GM19351 (cell line): ENCODE measurements around the gene SREK1IP1.
"Not testable (repeated sequence)": the region's sequence is repeated elsewhere in the genome, so short reads cannot be mapped to it uniquely, and the experiment has no call there.

ENCODE experiments used
- ATAC-seq: cut with Tn5 transposase; IDR thresholded peaks from one replicate; pipeline ENCODE4 v1.9.1; 2021; ENCODE audit warnings: mild to moderate bottlenecking, moderate library complexity; ENCODE audit not compliant: unreplicated experiment

The SREK1IP1 gene

GRCh38 chr5:64765804-64766504 lies 2.5 kb downstream of the SREK1IP1 start:
- ATAC-seq: no peak

DNA sequence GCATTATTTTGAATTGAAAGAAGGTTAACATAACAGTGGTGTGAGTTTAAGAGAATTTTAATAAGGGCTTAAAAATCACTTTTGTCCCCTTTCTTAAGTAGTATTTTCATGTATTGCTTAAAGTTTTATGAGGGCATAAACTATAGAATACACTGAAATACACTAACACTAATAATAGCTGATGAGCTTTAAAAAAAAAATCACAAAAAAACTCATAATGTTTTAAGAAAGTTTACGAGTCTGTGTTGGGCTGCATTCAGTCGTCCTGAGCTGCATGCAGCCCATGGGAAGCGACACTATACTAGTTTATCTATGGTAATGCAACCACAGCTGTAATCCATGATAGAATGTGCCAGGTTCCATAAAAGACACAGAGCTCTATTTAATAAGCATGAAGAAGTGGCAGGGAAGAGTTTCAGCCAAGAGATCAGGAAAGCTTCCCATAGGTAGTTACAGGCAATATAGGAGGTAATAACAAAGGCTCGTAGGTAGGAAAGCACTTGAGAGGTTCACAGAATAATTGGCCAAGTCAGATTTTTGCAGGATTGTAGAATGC lies 4.5 kb downstream of the SREK1IP1 start:
- no peak for ATAC-seq

- no peak for ATAC-seq
These were observed 8.4 kb downstream of the SREK1IP1 start for GRCh38 chr5:64759960-64760660.

- ATAC-seq: no peak
These were observed 9.6 kb downstream of the SREK1IP1 start for GRCh38 chr5:64758901-64759300.

GRCh38 chr5:64754066-64754465 lies 14.4 kb downstream of the SREK1IP1 start:
- ATAC-seq: no peak

GRCh38 chr5:64749385-64749784 lies 19.1 kb downstream of the SREK1IP1 start:
- ATAC-seq: no peak

DNA sequence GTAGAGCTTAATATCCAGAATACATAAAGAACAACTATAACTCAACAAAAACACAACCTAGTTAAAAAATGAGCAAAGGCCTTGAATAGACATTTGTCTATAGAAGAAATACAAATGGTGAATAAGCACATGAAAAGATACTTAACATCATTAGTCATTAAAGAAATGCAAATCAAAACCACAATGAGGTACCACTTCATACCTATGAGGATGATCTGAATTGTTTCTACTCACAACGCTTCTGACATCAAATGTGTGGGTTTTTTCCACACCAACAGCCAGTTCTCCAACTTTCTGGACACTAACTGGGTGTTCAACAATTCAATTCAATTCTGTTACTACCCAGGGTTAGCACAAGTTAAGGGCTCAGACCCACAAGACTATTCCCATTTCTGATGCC lies 22.0 kb downstream of the SREK1IP1 start:
- ATAC-seq: no peak

DNA sequence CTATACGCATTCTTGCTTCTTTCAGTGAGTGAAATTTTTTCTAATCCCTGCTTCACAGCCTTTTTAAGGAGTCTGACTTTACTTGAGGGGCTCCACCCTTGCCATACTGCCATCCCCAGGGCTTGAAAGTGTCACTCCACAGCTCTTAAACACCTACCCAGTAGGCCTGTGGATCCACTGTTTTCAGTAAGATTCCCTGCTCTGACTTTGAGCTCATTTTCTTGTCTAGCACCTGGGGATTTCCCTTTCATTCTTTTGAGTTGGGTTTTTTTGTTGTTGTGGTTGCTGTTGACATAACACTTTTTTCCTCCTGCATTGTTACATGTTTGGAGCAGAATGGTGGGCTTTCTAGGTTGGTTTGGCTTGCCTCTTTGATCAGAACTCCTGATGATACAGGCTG lies 23.6 kb downstream of the SREK1IP1 start:
- ATAC-seq: no peak

- ATAC-seq: no peak
These were observed 25.7 kb downstream of the SREK1IP1 start for GRCh38 chr5:64742821-64743220.

DNA sequence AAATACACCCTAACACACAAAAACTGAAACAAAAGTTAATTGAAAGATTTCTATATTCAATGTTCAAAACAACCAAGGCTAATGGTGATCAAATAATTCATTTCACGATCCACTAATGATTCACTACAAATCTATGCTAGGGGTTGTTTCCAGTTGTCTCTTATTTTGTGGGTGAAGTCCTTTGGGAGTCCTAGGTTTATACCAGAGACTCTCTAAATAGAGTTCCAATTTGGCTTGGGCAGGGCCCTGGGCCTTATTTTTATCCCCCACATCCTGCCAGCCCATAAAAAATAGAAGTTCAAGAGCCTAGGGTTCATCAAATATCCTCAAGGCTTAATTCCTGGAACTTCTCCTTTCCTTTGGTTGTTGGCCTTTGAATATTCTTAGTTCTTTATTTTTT lies 26.1 kb downstream of the SREK1IP1 start:
- ATAC-seq: no peak

DNA sequence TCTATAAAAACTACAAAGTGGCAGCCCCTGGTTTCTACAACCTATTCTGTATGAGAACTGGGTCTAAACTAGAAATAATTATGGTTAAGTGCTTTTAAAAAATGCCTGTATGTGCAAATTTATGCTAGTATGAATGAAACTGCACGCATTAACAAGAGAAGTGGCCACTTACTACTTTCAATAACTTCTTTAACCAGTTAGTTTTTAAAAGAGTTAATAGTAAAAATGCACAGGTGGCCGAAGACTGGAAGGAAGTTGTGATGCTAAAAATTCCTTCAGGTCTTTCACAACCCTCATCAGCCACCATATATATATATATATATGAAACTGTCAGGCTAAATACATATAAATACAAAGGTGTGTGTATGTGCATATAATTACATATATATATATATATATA lies 41.3 kb downstream of the SREK1IP1 start:
- no peak for ATAC-seq

DNA sequence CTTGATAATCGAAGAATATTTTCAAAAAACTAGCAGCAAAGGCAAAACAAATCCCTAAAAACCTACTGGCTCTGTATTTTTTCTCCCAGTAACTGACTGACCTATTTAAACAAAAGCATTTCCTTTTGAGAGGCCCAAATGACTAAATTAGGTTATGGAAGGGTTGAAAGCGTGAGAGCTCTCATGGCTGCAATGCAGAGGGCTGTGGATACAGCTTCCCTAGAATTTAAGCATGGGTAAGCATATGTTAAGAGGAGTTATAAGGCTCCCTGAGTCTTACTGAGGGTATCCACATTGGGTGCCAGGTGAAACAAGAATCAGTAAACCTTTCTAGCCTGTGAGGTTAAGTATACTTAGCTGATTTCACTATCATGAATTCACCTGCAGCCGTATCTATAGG lies 45.9 kb downstream of the SREK1IP1 start:
- ATAC-seq: no peak

DNA sequence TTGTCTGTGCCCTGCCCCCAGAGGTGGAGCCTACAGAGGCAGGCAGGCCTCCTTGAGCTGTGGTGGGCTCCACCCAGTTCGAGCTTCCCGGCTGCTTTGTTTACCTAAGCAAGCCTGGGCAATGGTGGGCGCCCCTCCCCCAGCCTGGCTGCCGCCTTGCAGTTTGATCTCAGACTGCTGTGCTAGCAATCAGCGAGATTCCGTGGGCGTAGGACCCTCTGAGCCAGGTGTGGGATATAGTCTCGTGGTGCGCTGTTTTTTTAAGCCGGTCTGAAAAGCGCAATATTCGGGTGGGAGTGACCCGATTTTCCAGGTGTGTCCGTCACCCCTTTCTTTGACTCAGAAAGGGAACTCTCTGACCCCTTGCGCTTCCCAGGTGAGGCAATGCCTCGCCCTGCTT lies 54.0 kb downstream of the SREK1IP1 start:
- ATAC-seq: not testable (repeated sequence)

GRCh38 chr5:64707191-64707590 lies 61.3 kb downstream of the SREK1IP1 start:
- ATAC-seq: no peak

DNA sequence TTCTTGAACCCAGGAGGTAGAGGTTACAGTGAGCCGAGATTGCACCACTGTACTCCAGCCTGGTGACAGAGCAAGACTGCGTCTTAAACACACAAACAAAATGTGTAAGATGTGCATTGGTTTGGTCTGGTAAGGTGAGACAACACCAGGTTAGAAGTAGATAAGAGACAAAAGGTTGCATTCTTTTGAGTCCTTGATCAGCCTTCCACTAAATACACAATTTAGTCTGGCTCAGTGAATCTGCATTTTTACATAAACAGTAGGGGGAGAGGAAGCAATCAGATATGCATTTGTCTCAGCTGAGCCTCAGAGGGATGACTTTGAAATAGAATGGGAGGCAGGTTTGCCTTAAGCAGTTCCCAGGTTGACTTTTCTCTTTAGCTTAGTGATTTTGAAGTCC lies 62.4 kb downstream of the SREK1IP1 start:
- not testable (repeated sequence) for ATAC-seq

DNA sequence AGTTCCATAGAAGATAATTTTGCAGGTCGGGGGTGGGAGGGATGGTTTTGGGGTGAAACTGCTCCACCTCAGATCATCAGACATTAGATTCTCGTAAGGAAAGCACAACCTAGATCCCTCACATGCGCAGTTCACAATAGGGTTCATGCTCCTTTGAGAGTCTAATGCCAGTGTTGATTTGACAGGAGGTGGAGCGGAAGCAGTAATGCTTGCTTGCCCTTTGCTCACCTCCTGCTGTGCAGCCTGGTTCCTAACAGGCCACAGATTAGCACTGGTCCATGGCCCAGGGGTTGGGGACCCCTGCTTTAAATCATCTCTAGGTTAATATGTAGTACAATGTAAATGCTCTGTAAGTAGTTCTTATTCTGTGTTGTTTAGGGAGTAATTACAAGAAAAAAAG lies 67.7 kb downstream of the SREK1IP1 start:
- ATAC-seq: no peak

DNA sequence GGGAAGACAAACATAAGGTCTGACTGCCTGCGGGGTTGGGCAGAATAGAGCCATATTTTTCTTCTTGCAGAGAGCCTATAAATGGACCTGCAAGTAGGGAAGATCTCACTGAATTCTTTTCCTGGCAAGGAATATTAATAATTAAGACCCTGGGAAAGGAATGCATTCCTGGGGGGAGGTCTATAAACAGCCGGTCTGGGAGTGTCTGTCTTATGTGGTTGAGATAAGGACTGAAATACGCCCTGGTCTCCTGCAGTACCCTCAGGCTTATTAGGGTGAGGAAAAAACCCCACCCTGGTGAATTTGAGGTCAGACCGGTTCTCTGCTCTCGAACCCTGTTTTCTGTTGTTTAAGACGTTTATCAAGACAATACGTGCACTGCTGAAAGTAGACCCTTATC lies 72.1 kb downstream of the SREK1IP1 start:
- not testable (repeated sequence) for ATAC-seq

DNA sequence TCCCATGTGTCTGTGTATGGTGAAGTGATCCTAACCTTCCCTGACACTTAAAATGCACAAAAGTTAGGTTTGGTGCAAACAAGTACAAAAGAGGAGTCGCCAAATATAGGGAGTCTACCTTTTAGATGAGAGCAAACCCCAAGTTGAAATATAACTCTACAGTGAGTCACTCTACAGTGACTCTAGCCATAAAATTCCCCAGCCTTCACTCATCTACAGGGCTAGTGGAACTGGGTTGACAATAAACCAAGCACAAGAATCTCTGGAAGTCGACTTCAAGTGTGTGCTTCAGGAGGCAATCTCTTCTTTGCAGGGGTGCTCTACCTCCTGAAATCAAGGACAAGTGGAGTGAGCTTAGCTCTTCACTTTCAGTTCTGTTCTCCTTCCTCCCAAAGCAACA lies 74.9 kb downstream of the SREK1IP1 start:
- no peak for ATAC-seq

- ATAC-seq: no peak
These were observed 77.2 kb downstream of the SREK1IP1 start for GRCh38 chr5:64691291-64691690.

DNA sequence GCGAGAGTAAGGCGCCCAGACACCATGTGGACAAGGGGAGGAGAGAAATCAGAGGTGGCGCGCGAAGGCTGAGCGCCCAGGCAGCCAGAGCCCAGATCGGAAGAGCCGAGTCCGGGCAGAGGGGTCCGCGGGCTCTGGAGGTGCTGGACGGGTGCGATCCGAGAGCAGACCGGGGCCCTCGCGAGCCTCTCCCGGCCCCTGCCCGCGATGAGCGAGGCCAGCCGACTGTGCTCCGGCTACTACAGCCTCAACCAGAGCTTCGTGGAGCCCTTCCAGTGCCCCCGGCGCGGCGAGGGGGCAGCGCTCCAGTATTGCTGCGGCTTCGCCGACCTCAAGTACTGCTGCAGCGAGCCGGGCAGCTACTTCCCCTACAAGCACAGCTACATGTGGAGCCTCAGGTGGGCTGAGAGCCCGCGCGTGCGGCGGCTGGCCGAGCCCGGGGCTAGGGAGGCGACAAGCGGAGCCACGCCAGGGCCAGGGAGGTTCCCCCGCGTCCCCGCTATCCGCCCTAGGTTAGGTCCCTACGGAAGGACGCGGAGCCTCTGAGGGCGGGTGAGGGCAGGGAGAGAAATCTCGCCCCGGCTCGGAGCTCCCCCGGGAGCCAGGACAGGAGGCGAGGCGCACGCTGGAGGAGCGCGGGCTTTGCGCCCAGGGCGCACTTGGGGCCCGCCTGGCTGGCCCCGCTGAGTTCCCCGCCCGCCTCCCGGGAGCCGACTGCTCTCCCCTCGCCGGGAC lies 77.9 kb downstream of the SREK1IP1 start, which contains the start of gene SHISAL2B:
Gene SHISAL2B (plus strand): TSS at position 87 of the 735 bp plus-strand sequence. CDS start 121 bp downstream, at position 208.
- no peak for ATAC-seq

- ATAC-seq: no peak
These were observed 78.4 kb downstream of the SREK1IP1 start for GRCh38 chr5:64690104-64690416.

GRCh38 chr5:64688965-64689364 lies 79.5 kb downstream of the SREK1IP1 start:
- no peak for ATAC-seq
